ENCODE results near the gene PTPRQ. TPM values are rescaled to one million over a fixed set of nuclear protein-coding genes. Genes with fewer than 3 reads are reported as not detected.

Gene PTPRQ
- total and polyA plus RNA-seq, 4 donors = 0.26 to 11.7 (median 1.4) TPM

DNA sequence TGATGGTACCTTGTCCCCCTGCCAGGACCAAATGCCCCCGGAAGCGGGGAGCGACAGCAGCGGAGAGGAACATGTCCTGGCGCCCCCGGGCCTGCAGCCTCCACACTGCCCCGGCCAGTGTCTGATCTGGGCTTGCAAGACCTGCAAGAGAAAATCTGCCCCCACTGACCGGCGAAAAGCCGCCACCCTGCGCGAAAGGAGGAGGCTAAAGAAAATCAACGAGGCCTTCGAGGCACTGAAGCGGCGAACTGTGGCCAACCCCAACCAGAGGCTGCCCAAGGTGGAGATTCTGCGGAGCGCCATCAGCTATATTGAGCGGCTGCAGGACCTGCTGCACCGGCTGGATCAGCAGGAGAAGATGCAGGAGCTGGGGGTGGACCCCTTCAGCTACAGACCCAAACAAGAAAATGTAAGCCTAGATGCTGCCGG is 263.8 kb downstream of the PTPRQ start:
- 33 to 56% methylated on average over 21 of the region's 21 CpGs for WGBS, 2 donors
- DNase-seq (no peak), ATAC-seq (ENCODE audit: insufficient read depth, low FRiP score) (no peak)
- Histone ChIP-seq H3K27me3 (ENCODE audit: control insufficient read depth in 3 of 3, insufficient read depth in 3 of 3, low read length in 2 of 3) (peaks cover 10 to 35% (median 12%) of the 10 kb centered on the region in 3 donors), H3K9me3 (ENCODE audit: control insufficient read depth in 4 of 4, insufficient read depth in 3 of 4, low read length in 3 of 4) (no peaks in the 10 kb centered on the region), H3K4me1 (ENCODE audit: control insufficient read depth in 5 of 5, insufficient read depth in 5 of 5, low read length in 5 of 5) (peaks cover 0 to 11% (median 3%) of the 10 kb centered on the region in 5 donors), H3K36me3 (ENCODE audit: control insufficient read depth in 4 of 4, insufficient read depth in 4 of 4, low read length in 4 of 4) (no peaks in the 10 kb centered on the region), H3K4me3 (no peak overlapping the region), H3K27ac (ENCODE audit: low read depth in 1 of 2, low read length in 1 of 2) (no peak overlapping the region), H3K9ac (ENCODE audit: insufficient read depth in 1 of 2, low read length in 2 of 2) (no peak overlapping the region)
- no peak for TF ChIP-seq CTCF (IDR thresholded peaks at IDR 0.05; ENCODE audit: control extremely low read depth, extremely low read depth)

DNA sequence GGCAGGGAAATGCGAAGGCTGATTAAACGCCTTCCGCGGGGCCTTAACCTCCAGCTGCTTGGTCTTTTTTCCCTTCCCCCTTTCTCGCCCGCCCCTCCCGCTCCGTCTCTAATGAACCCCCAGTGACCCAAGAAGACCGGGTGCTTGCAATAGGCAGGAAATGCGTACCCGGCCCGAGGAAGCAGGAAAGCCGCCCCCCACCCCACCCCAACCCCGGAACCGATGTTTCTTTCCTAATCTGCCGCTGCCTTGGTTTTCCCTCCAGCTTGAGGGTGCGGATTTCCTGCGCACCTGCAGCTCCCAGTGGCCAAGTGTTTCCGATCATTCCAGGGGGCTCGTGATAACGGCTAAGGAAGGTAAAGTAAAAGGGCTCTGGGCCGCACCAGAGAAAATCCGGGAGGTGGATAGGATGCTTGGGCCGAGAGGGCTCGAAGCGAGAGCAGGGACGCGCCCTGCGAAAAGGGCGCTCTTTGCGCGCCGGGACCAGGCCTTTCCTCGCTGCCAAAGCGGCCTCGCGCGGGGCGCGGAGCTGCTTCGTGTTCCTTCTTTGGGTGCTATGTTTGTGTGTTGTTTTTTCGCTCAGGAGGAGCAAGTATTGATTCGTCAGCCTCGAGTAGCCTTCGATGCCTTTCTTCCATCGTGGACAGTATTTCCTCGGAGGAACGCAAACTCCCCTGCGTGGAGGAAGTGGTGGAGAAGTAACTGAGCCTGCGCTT is 264.4 kb downstream of the PTPRQ start:
- H3K4me1 ChIP-seq (ENCODE audit: control insufficient read depth in 5 of 5, insufficient read depth in 5 of 5, low read length in 5 of 5) = peaks cover 0 to 11% (median 3%) of the 10 kb centered on the region in 5 donors
- 6 to 13% methylated on average over 48 to 50 of the region's 50 CpGs for WGBS, 2 donors
- no peak overlapping the region for H3K4me3 ChIP-seq
- H3K27ac ChIP-seq (ENCODE audit: low read depth in 1 of 2, low read length in 1 of 2) = no peak overlapping the region
- ATAC-seq (ENCODE audit: insufficient read depth, low FRiP score) (no peak), DNase-seq (peak; percentile 23 to 42 (median 34))
- no peak for TF ChIP-seq CTCF (IDR thresholded peaks at IDR 0.05; ENCODE audit: control extremely low read depth, extremely low read depth)
- H3K36me3 ChIP-seq (ENCODE audit: control insufficient read depth in 4 of 4, insufficient read depth in 4 of 4, low read length in 4 of 4) = no peaks in the 10 kb centered on the region
- no peaks in the 10 kb centered on the region for H3K9me3 ChIP-seq (ENCODE audit: control insufficient read depth in 4 of 4, insufficient read depth in 3 of 4, low read length in 3 of 4)
- no peak overlapping the region for H3K9ac ChIP-seq (ENCODE audit: insufficient read depth in 1 of 2, low read length in 2 of 2)
- H3K27me3 ChIP-seq (ENCODE audit: control insufficient read depth in 3 of 3, insufficient read depth in 3 of 3, low read length in 2 of 3) = peaks cover 10 to 38% (median 15%) of the 10 kb centered on the region in 3 donors

DNA sequence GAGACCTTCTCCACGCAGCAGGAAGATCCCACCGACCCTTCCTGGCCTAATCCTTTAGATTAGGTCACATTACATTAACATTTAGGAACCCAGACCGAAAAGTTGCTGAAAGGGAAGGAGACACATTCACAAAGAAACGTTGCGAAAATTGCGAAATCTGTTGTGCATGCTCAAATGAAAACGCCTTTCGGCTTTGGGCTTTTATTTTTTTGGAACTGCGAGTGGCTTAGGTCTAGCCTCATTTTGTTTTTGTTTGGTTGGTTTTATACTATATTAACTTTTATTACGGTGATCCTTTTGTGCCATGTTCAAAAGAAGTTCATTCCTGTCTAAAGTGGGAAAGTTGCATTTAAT is 264.9 kb downstream of the PTPRQ start:
- no peak for TF ChIP-seq CTCF (IDR thresholded peaks at IDR 0.05; ENCODE audit: control extremely low read depth, extremely low read depth)
- H3K9ac ChIP-seq (ENCODE audit: insufficient read depth in 1 of 2, low read length in 2 of 2) = no peak overlapping the region
- no peaks in the 10 kb centered on the region for H3K9me3 ChIP-seq (ENCODE audit: control insufficient read depth in 4 of 4, insufficient read depth in 3 of 4, low read length in 3 of 4)
- peaks cover 0 to 11% (median 3%) of the 10 kb centered on the region in 5 donors for H3K4me1 ChIP-seq (ENCODE audit: control insufficient read depth in 5 of 5, insufficient read depth in 5 of 5, low read length in 5 of 5)
- H3K4me3 ChIP-seq = no peak overlapping the region
- 30 to 49% methylated on average over 10 of the region's 10 CpGs for WGBS, 2 donors
- ATAC-seq (ENCODE audit: insufficient read depth, low FRiP score) (no peak), DNase-seq (peak in 1 of 3 donors; percentile 57)
- no peaks in the 10 kb centered on the region for H3K36me3 ChIP-seq (ENCODE audit: control insufficient read depth in 4 of 4, insufficient read depth in 4 of 4, low read length in 4 of 4)
- H3K27ac ChIP-seq (ENCODE audit: low read depth in 1 of 2, low read length in 1 of 2) = no peak overlapping the region
- H3K27me3 ChIP-seq (ENCODE audit: control insufficient read depth in 3 of 3, insufficient read depth in 3 of 3, low read length in 2 of 3) = peaks cover 10 to 44% (median 15%) of the 10 kb centered on the region in 3 donors
